Activated T-cell treated with anti-CD3 and anti-CD28 coated beads, Interleukin-2, amount 50 U/mL, for 4 hours (primary cell): ENCODE measurements around the gene INCENP. TPM values are rescaled to one million over a fixed set of nuclear protein-coding genes. Genes with fewer than 3 reads are reported as not detected.
"Not testable (repeated sequence)": the region's sequence is repeated elsewhere in the genome, so short reads cannot be mapped to it uniquely, and the experiment has no call there.

Experiments used
- ATAC-seq, 2 donors: fragments of 200-7000 bp; cut with Tn5 transposase; one replicate each; pipeline ENCODE4 v1.10.0; 2021
- DNase-seq: peaks from one replicate; pipeline ENCODE4 v3.0.0-alpha.2; 2020
- H3K27me3 Mint-ChIP-seq: one replicate; pipeline ENCODE4 v1.8.0; 2021; ENCODE audit warnings: low read depth, mixed read lengths
- H3K36me3 Mint-ChIP-seq: one replicate; pipeline ENCODE4 v1.8.0; 2022; ENCODE audit warnings: mixed read lengths; ENCODE audit not compliant: insufficient read depth
- H3K4me1 Mint-ChIP-seq: one replicate; pipeline ENCODE4 v1.8.0; 2021; ENCODE audit warnings: low read depth, mixed read lengths
- H3K4me3 Mint-ChIP-seq: one replicate; pipeline ENCODE4 v1.8.0; 2021; ENCODE audit warnings: mild to moderate bottlenecking, moderate library complexity, mixed read lengths
- H3K9me3 Mint-ChIP-seq: one replicate; pipeline ENCODE4 v1.8.0; 2021; ENCODE audit warnings: mixed read lengths
- total RNA-seq, 3 donors: library from RNA; stranded (reverse); gene quantifications; one replicate each; pipeline ENCODE4 v1.2.1, GENCODE V29; 2021

The INCENP gene
- 10 to 100 TPM; 29.9 to 36.3 (median 32.8) TPM for total RNA-seq

DNA sequence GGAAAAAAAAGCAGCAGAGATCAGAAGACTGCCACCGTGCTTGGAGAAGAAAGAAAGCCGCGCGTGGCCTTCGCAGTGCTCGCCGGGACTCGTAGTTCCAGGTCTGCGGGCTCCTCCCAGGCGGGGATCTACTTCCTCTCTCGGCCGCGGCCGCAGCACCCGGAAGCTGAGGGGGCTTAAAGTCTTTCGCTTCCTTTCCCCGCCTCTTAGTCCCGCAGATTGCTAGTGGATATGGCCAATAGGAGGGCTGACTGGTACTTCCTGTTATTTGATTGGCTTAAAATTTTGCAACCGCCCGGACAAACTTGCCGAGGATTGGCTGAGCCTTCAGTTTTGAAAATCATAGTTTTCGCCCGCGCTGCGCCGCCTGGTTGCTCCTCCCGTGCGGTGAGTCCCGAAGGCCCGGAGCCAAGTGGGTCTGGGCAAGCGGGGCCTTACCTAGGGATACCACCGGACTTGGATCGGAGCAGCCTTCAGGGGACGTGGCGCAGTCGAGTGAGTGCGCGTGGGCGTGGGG is at the start of gene INCENP:
INCENP (plus strand) TSS at position 343 of the 517 bp plus-strand sequence. CDS start 4,151 bp downstream, outside the sequence.
- Mint-ChIP-seq H3K27me3 (peaks cover 4% of the 10 kb centered on the region), H3K4me1 (peaks cover 21% of the 10 kb centered on the region), H3K36me3 (peaks cover 4% of the 10 kb centered on the region), H3K4me3 (peak within 1 kb of the TSS; percentile 93), H3K9me3 (no peaks in the 10 kb centered on the region)
- peak; percentile 99 to 100 for ATAC-seq
- peak; percentile 90 for DNase-seq

DNA sequence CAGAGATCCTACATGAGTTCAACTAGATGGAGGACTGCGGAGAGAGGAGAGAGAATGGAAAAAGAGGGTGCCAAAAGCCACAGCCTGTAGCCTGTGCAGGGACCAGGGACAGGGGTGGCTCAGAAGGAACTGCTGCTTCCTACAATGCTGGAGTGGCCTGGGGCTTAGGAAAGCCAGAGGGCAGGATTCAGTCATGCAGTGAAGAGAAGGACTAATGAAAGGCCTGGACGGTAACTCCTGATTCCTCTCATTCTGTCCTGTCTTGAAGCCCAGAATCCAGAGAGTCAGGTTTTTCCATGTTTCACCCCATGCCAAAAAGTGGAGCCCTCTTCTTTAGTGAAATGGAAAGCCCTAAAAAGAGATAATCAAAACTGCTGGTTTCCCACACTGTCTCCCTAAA is 48.4 kb upstream of the INCENP start:
- DNase-seq (no peak), ATAC-seq (no peak)
- Mint-ChIP-seq H3K4me1 (no peaks in the 10 kb centered on the region), H3K36me3 (no peaks in the 10 kb centered on the region), H3K9me3 (no peaks in the 10 kb centered on the region), H3K27me3 (peaks cover 2% of the 10 kb centered on the region), H3K4me3 (no peak overlapping the region)

DNA sequence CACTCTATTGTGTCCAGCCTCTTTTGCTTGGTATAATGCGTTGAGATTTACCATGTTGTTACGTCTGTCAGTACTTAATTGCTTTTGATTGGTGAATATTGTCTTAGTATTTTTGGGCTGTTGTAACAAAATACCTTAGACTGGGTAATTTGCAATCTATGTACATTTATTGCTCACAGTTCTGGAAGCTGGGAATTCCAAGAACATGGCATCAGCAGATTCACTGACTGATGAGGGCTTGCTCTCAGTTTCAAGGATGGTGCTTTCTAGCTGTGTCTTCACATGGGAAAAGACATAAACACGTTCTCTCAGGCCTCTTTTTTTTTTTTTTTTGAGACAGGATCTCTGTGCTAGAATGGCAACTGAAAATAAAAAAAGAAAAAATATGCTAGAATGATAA is 46.7 kb upstream of the INCENP start:
- Mint-ChIP-seq H3K36me3 (no peaks in the 10 kb centered on the region), H3K27me3 (peaks cover 2% of the 10 kb centered on the region), H3K4me1 (peaks cover 7% of the 10 kb centered on the region), H3K4me3 (no peak overlapping the region), H3K9me3 (no peaks in the 10 kb centered on the region)
- DNase-seq (no peak), ATAC-seq (no peak)

DNA sequence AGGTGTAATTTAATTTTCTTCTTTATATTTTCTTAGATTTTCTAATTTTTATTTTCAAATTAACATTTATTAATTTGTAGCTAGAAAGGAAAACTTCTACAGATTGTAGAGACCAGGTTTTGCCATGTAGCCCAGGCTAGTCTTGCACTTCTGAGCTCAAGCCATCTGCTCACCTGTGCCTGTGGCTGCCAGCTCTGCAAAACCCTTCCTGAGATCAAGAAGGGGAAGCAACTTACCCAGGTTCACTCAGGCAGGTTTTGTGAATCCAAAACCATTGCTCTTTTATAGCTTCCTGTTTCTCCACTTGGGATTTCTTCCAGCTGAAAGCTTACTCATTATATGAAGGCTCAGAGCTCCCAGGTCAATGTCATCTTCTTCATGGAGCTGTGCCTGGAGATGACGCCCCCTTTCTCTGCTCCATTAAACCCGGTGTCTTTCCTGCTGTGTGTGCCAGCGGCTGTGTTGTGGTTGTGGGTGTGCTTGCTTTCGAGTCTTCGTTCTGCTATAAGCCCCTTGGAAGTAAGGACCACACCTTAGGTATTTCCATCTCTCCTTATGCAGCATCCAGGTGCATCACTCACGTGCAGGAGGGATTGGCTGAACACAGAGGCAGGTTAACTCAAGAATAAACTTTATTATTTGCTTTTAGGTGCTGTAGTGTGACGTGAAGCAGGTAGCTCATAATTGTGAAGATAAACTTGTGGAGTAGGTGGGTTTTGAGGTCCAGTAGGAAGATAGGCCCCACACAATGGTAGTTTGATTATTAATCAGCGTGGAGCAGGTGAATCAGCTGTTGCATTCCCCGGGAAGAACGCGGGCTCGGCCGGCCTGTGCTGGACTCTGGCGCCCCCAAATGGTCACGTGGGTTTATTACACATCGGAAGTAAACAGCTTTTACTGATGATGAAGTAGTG is 42.2 kb upstream of the INCENP start:
- no peaks in the 10 kb centered on the region for H3K36me3 Mint-ChIP-seq
- no peaks in the 10 kb centered on the region for H3K9me3 Mint-ChIP-seq

DNA sequence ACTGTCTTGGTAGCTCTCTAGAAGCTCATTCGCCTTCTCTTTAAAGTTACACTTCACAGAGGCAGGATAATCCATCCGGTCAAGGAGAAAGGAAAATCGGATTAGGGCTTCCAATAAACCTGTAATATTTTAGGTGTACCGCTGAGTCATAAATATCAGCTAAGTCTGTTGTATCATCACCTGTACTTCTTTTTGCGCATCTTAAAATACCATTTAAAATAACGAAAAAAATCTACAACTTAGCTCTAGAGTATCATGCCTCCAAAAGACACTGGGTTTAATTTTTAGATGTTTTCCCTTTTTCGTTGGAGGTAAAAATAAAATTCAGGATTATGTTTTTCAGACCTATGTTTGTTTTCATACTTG is 41.5 kb upstream of the INCENP start:
- peaks cover 8% of the 10 kb centered on the region for H3K4me1 Mint-ChIP-seq
- DNase-seq (no peak), ATAC-seq (no peak)
- no peaks in the 10 kb centered on the region for H3K9me3 Mint-ChIP-seq
- peaks cover 2% of the 10 kb centered on the region for H3K27me3 Mint-ChIP-seq
- H3K36me3 Mint-ChIP-seq, result no peaks in the 10 kb centered on the region
- no peak overlapping the region for H3K4me3 Mint-ChIP-seq

More for the DNA sequence above, 42.2 kb upstream of the INCENP start:
- peak; percentile 83 for DNase-seq
- ATAC-seq, result peak; percentile 75 to 80
- H3K4me1 Mint-ChIP-seq, result peaks cover 8% of the 10 kb centered on the region
- peak overlapping the region; percentile 7 for H3K4me3 Mint-ChIP-seq
- peaks cover 2% of the 10 kb centered on the region for H3K27me3 Mint-ChIP-seq

DNA sequence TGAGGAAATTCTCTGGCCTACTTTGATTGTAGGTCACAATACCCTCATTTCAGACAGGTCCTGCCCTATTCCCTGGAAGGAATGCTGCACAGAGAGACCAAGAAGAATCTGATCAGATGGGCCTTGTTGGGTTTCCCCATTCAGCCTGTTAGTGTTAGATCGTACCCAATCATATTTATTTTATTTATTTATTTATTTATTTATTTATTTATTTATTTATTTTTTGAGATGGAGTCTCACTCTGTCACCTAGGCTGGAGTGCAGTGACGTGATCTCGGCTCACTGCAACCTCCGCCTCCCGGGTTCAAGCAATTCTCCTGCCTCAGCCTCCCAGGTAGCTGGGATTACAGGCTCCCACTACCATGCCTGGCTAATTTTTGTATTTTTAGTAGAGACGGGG is 39.0 kb upstream of the INCENP start:
- not testable (repeated sequence) for H3K4me1 Mint-ChIP-seq, H3K27me3 Mint-ChIP-seq, DNase-seq, ATAC-seq, H3K4me3 Mint-ChIP-seq, H3K36me3 Mint-ChIP-seq, H3K9me3 Mint-ChIP-seq

DNA sequence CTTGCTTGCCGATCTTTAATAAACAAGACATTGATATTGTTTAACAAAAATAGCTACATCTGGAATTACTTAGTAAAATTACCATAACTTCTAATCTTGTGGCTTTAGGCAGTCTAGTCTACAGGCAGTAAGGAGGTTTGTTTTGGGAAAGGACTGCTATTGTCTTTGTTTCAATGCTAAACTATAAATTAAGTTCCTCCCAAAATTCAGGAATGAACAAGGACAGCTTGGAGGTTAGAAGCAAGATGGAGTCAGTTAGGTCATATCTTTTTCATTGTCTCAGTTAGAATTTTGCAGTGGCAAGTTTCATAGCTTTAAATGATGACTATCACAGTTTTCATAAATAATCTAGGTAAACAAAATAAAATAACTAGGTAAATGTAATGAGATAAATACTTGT is 36.1 kb upstream of the INCENP start:
- Mint-ChIP-seq H3K9me3 (peaks cover 2% of the 10 kb centered on the region), H3K4me1 (no peaks in the 10 kb centered on the region), H3K27me3 (no peaks in the 10 kb centered on the region), H3K4me3 (no peak overlapping the region), H3K36me3 (no peaks in the 10 kb centered on the region)
- DNase-seq (no peak), ATAC-seq (no peak)

DNA sequence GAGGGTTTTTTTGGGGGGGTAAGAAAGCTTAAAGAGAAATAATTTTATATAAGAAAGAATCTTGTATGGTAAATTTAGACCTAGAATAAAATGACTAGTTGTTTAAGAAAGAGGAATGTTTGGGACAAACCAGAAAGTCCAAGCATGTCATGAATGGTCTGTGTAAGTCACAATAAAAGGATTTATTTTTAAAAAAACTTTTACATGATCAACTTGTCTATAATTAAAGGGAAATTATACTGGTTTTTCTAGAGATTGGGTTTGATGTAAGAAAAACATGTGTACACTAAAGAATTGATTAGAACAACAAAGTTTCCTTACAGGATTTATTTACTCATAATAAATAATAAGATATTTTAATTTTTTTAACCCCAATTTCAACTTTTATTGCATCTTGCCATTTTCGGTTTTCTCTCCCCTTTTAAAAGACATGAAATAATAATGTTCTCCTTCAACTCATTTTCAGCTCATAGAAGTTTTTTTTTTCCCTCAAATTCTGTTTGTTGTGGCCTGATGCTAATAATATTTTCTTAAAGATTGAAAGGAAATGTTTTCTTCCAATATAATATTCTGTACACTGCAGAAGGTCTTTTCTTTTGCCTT is 35.4 kb upstream of the INCENP start:
- no peaks in the 10 kb centered on the region for H3K36me3 Mint-ChIP-seq
- no peak for DNase-seq
- ATAC-seq, result no peak
- no peaks in the 10 kb centered on the region for H3K27me3 Mint-ChIP-seq
- peaks cover 2% of the 10 kb centered on the region for H3K9me3 Mint-ChIP-seq
- no peaks in the 10 kb centered on the region for H3K4me1 Mint-ChIP-seq
- no peak overlapping the region for H3K4me3 Mint-ChIP-seq

DNA sequence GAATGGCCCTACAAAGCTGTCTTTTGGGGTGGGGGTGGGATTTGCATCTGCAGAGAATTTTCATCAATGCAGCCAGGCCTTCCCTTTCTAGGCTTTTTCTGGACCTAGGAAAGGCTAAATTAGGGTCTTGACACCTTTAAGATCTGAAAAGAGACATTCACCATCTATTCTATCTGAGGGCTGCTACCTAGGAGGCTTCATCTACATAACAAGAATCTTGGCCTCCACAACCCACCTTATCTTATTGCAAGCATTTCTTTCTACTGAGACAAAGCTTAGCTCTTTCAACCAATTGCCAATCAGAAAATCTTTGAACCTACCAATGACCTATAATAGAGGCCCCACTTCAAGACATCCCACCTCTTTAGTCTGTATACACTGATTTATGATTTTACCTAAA is 20.7 kb upstream of the INCENP start:
- Mint-ChIP-seq H3K9me3 (no peaks in the 10 kb centered on the region), H3K4me3 (no peak overlapping the region), H3K27me3 (no peaks in the 10 kb centered on the region), H3K36me3 (no peaks in the 10 kb centered on the region), H3K4me1 (peaks cover 14% of the 10 kb centered on the region)
- ATAC-seq, result no peak
- no peak for DNase-seq

DNA sequence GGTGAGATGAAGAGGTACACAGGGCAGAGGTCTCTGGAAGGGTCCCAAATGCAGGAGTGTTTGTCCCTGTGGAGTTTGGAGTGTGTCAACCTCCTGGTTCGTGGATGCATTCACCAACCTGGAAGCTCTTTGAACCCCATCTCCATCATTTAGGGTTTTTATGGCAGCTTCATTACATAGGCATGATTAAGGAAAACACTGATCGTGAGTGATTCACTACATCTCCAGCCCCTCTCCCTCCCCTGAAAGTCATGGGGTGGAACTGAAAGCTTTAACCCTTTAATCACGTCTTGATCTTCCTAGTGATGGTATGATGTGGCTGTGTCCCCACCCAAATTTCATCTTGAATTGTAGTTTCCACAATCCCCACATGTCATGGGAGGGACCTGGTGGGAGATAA is 19.8 kb upstream of the INCENP start:
- ATAC-seq (no peak), DNase-seq (no peak)
- H3K4me1 Mint-ChIP-seq, result peaks cover 14% of the 10 kb centered on the region
- H3K36me3 Mint-ChIP-seq, result no peaks in the 10 kb centered on the region
- H3K4me3 Mint-ChIP-seq, result no peak overlapping the region
- no peaks in the 10 kb centered on the region for H3K9me3 Mint-ChIP-seq
- H3K27me3 Mint-ChIP-seq, result no peaks in the 10 kb centered on the region

DNA sequence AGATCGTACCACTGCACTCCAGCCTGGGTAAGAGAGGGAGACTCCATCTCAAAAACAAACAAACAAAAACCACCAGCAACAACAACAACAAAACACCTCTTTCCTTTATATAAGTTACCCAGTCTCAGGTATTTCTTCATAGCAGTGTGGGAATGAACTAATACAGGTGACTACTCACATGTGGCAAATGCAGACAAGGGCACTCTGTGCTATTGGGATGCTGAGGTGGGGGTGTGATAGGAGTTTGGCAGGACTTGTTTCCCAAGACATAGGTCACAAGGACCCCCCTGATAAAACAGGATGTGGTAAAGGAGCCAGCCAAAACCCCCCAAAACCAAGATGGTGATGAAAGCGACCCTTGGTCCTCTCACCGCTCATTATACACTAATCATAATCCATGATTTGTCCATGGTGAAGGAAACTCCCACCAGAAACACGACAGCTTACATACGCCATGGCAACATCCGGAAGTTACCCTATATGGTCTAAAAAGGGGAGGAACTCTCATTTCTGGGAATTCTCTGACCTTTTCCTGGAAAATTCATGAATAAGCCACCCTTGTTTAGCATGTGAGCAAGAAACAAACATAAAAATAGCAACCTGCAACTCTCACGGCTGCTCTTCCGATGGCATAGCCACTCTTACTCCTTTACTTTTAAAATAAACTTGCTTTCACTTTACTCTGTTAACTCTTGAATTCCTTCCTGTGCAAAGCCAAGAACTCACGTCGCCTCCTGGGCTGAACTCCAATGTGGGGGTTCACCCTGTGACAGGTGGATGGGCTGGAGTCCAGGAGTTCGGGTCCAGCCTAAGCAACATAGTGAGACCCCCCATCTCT is 18.8 kb upstream of the INCENP start:
- ATAC-seq, result peak; percentile 59 to 63
- H3K4me3 Mint-ChIP-seq, result peak overlapping the region; percentile 76
- H3K27me3 Mint-ChIP-seq, result peaks cover 5% of the 10 kb centered on the region
- no peak for DNase-seq
- H3K9me3 Mint-ChIP-seq, result no peaks in the 10 kb centered on the region
- peaks cover 14% of the 10 kb centered on the region for H3K4me1 Mint-ChIP-seq
- H3K36me3 Mint-ChIP-seq, result no peaks in the 10 kb centered on the region

DNA sequence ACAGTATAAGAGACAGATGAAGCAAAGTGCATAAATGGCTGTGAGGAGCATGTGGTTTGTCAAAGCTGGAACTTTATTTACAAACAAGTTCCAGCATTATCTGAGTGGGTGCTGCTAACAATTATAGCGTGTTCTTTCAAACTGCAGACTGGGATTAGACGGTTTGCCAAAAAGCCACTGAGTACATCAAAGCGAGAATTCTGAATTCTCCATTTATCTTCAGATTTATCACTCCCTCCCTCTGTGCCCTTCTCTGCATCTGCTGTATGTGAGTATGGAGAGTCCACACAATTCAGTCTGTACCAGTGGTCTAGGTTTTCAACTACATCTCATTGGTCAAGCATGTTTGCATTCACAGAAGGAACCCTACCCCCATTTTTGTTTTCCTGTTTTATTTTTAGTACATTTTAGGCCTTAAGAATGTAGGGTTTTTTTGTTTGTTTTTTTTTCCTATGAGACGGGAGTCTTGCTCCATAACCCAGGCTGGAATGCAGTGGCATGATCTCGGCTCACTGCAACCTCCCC is 18.1 kb upstream of the INCENP start:
- Mint-ChIP-seq H3K9me3 (no peaks in the 10 kb centered on the region), H3K4me3 (peak overlapping the region; percentile 76), H3K4me1 (peaks cover 14% of the 10 kb centered on the region), H3K36me3 (no peaks in the 10 kb centered on the region), H3K27me3 (peaks cover 5% of the 10 kb centered on the region)
- ATAC-seq, result no peak
- no peak for DNase-seq

DNA sequence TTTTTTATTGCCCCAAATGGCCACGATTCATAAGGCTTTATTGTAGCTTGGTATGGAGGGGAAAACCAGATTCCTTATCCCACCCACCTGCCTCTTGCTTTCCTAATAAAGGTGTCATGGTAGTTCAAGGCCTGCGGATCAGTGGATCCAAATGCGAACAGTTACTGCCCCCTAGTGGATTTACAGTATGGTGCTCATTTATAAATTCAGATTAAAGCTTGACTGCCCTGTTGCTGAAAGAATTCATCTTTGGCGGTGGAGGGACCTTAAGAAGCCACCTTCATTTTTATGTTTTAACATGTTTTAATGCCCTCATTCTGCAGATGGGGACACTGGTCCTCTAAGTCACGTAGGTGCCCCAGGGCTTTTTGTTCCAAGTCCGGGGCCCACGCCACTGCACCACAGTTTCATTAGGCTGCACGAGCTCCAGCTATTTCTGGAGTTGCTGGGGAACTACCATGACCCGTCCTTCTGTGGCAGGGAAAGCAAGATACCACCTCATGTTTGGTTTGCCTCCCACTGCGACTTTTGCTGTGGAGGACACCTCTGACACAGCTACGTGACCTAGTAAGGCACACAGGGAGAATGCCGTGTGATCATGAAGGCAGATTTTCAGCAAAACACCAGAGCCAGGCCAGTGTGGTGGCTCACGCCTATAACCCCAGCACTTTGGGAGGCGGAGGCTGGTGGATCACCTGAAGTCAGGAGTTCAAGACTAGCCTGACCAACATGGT is 15.6 kb upstream of the INCENP start:
- ATAC-seq (peak in 1 of 2 donors; percentile 46), DNase-seq (no peak)
- H3K9me3 Mint-ChIP-seq, result no peaks in the 10 kb centered on the region
- H3K27me3 Mint-ChIP-seq, result peaks cover 8% of the 10 kb centered on the region
- no peaks in the 10 kb centered on the region for H3K36me3 Mint-ChIP-seq
- no peak overlapping the region for H3K4me3 Mint-ChIP-seq
- peaks cover 14% of the 10 kb centered on the region for H3K4me1 Mint-ChIP-seq
